ENCODE results near the gene HOXB9.

Gene HOXB9

GRCh38 chr17:48626245-48627117, at the start of gene HOXB9:
Gene HOXB9, minus strand, starts transcription at chr17:48626358. Its CDS starts 89 bp downstream, at chr17:48626269.
- peak; percentile 67 for DNase-seq

- no peak for DNase-seq
Measured at GRCh38 chr17:48672340-48672739, 46.2 kb upstream of the HOXB9 start.

- DNase-seq = peak; percentile 74
Measured at GRCh38 chr17:48671697-48672171, 45.6 kb upstream of the HOXB9 start.

GRCh38 chr17:48663134-48663924, 37.2 kb upstream of the HOXB9 start:
- DNase-seq = no peak

- no peak for DNase-seq
Measured at GRCh38 chr17:48655913-48656312, 29.8 kb upstream of the HOXB9 start.

- no peak for DNase-seq
Measured at GRCh38 chr17:48649741-48650140, 23.6 kb upstream of the HOXB9 start.

- no peak for DNase-seq
Measured at GRCh38 chr17:48647963-48648245, 21.7 kb upstream of the HOXB9 start.

- DNase-seq = no peak
Measured at GRCh38 chr17:48647103-48647962, 21.2 kb upstream of the HOXB9 start.

- peak; percentile 32 for DNase-seq
Measured at GRCh38 chr17:48646183-48647102, 20.3 kb upstream of the HOXB9 start.

GRCh38 chr17:48645639-48646182, 19.6 kb upstream of the HOXB9 start:
- no peak for DNase-seq

GRCh38 chr17:48644910-48645557, 18.9 kb upstream of the HOXB9 start:
- DNase-seq = no peak

GRCh38 chr17:48644159-48644558, 18.0 kb upstream of the HOXB9 start:
- no peak for DNase-seq

GRCh38 chr17:48643697-48644012, 17.5 kb upstream of the HOXB9 start:
- DNase-seq = no peak

GRCh38 chr17:48642843-48643696, 16.9 kb upstream of the HOXB9 start:
- DNase-seq = no peak

- DNase-seq = no peak
Measured at GRCh38 chr17:48642059-48642842, 16.1 kb upstream of the HOXB9 start.

GRCh38 chr17:48641541-48642058, 15.4 kb upstream of the HOXB9 start:
- no peak for DNase-seq

- DNase-seq = no peak
Measured at GRCh38 chr17:48640858-48641180, 14.7 kb upstream of the HOXB9 start.

GRCh38 chr17:48639982-48640857, 14.1 kb upstream of the HOXB9 start:
- no peak for DNase-seq
